Progenitor cell of endocrine pancreas (in vitro differentiated cells): ENCODE results near the gene RNF150. TPM values are rescaled to one million over a fixed set of nuclear protein-coding genes. Genes with fewer than 3 reads are reported as not detected.

ENCODE experiments used
- DNase-seq: peaks from one replicate; pipeline ENCODE4 v3.0.0; 2021; ENCODE audit warnings: low spot score; ENCODE audit not compliant: unreplicated experiment
- H3K27ac Mint-ChIP-seq: 2 replicates; pipeline ENCODE4 v1.8.0; 2021; ENCODE audit warnings: mild to moderate bottlenecking, moderate library complexity, mixed read lengths
- H3K27me3 Mint-ChIP-seq: 2 replicates; pipeline ENCODE4 v1.8.0; 2021; ENCODE audit warnings: mixed read lengths
- H3K36me3 Mint-ChIP-seq: 2 replicates; pipeline ENCODE4 v1.8.0; 2022; ENCODE audit warnings: mixed read lengths; ENCODE audit not compliant: insufficient read depth
- H3K4me1 Mint-ChIP-seq: 2 replicates; pipeline ENCODE4 v1.8.0; 2021; ENCODE audit warnings: low read depth, mixed read lengths
- H3K4me3 Mint-ChIP-seq: 2 replicates; pipeline ENCODE4 v1.8.0; 2021; ENCODE audit warnings: low read depth, mild to moderate bottlenecking, moderate library complexity, mixed read lengths
- H3K9me3 Mint-ChIP-seq: 2 replicates; pipeline ENCODE4 v1.8.0; 2021; ENCODE audit warnings: low read depth, mixed read lengths
- CTCF ChIP-seq: fragments of 200-600 bp; sonication (generic); IDR thresholded peaks from one replicate; pipeline ENCODE4 v1.5.0; 2021; ENCODE audit warnings: antibody characterized with exemption, mild to moderate bottlenecking; ENCODE audit not compliant: unreplicated experiment
- total RNA-seq: library from RNA; stranded (reverse); gene quantifications from 2 replicates; pipeline ENCODE4 v1.2.1, GENCODE V29; 2021

Gene RNF150
- total RNA-seq, 1 donor from 2014 or later = 23.1 TPM

- Mint-ChIP-seq H3K4me1 (no peaks in the 10 kb centered on the region), H3K27ac (no peak overlapping the region), H3K4me3 (no peak overlapping the region), H3K36me3 (no peaks in the 10 kb centered on the region), H3K27me3 (no peaks in the 10 kb centered on the region), H3K9me3 (peaks cover 4% of the 10 kb centered on the region)
- no peak for TF ChIP-seq CTCF
- DNase-seq = no peak
Observed at GRCh38 chr4:140994015-140994414, 139.3 kb downstream of the RNF150 start.

GRCh38 chr4:140993370-140993769 lies 139.9 kb downstream of the RNF150 start:
- TF ChIP-seq CTCF = no peak

GRCh38 chr4:140989944-140990343 lies 143.3 kb downstream of the RNF150 start:
- peaks cover 4% of the 10 kb centered on the region for H3K9me3 Mint-ChIP-seq
- no peak overlapping the region for H3K4me3 Mint-ChIP-seq
- H3K36me3 Mint-ChIP-seq = no peaks in the 10 kb centered on the region
- TF ChIP-seq CTCF = no peak
- H3K4me1 Mint-ChIP-seq = no peaks in the 10 kb centered on the region
- H3K27me3 Mint-ChIP-seq = no peaks in the 10 kb centered on the region
- H3K27ac Mint-ChIP-seq = no peak overlapping the region
- no peak for DNase-seq

More at GRCh38 chr4:140993370-140993769, 139.9 kb downstream of the RNF150 start:
- Mint-ChIP-seq H3K4me1 (no peaks in the 10 kb centered on the region), H3K9me3 (peaks cover 4% of the 10 kb centered on the region), H3K27ac (no peak overlapping the region), H3K36me3 (no peaks in the 10 kb centered on the region), H3K27me3 (no peaks in the 10 kb centered on the region), H3K4me3 (no peak overlapping the region)
- DNase-seq = no peak

- H3K27ac Mint-ChIP-seq = no peak overlapping the region
- peaks cover 1% of the 10 kb centered on the region for H3K4me1 Mint-ChIP-seq
- no peaks in the 10 kb centered on the region for H3K27me3 Mint-ChIP-seq
- H3K4me3 Mint-ChIP-seq = no peak overlapping the region
- DNase-seq = no peak
- no peak for TF ChIP-seq CTCF
- no peaks in the 10 kb centered on the region for H3K9me3 Mint-ChIP-seq
- no peaks in the 10 kb centered on the region for H3K36me3 Mint-ChIP-seq
Observed at GRCh38 chr4:140986045-140986444, 147.2 kb downstream of the RNF150 start.

GRCh38 chr4:140982613-140983340 lies 150.5 kb downstream of the RNF150 start:
- Mint-ChIP-seq H3K36me3 (no peaks in the 10 kb centered on the region), H3K27ac (no peak overlapping the region), H3K4me3 (no peak overlapping the region), H3K4me1 (peaks cover 1% of the 10 kb centered on the region), H3K9me3 (no peaks in the 10 kb centered on the region), H3K27me3 (no peaks in the 10 kb centered on the region)
- DNase-seq = no peak
- TF ChIP-seq CTCF = no peak
